ENCODE data around the gene RAF1. TPM values are rescaled to one million over a fixed set of nuclear protein-coding genes. Genes with fewer than 3 reads are reported as not detected.
"Not testable (repeated sequence)": the region's sequence is repeated elsewhere in the genome, so short reads cannot be mapped to it uniquely, and the experiment has no call there.

RAF1 gene
- total RNA-seq, 1 experiment from 2014 or later: 64.3 TPM

DNA sequence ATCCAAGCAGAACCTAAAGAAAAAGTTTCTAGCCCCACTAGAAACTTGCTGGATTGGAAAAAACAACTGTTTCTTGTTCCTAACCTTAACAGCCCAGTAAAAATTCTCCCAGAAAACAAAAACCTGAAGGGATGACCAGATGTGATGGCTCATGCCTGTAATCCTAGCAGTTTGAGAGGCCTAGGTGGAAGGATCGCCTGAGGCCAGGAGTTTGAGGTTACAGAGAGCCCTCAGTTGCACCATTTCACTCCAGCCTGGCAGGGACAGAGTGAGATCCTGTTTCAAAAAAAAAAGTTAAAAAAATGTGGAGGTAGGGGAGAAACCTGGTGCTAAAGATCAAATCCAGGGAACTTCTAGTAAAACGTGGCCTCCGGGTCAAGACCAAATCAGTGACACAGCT lies 38.6 kb upstream of the RAF1 start:
- DNase-seq (ENCODE audit: low read depth, low spot score): no peak
- intact Hi-C loops (cut with micrococcal nuclease): no loop called here
- ChIA-PET POLR2A (no interaction called here), RAD21 (ENCODE audit: low non-redundant PET in 1 of 2, low total read pairs in 2 of 2, uncharacterized antibody in 2 of 2, unreplicated experiment in 2 of 2) (no interaction called here), CTCF (no interaction called here)
- H2AFZ ChIP-seq (ENCODE audit: low read depth, low read length, poor library complexity, severe bottlenecking): no peak overlapping the region
- H4K20me1 ChIP-seq (ENCODE audit: insufficient read depth): no peaks in the 10 kb centered on the region
- H3K36me3 ChIP-seq (ENCODE audit: control insufficient read depth in 1 of 2, insufficient read depth in 2 of 2, low read length in 2 of 2): no peaks in the 10 kb centered on the region
- H3K79me2 ChIP-seq (ENCODE audit: insufficient read depth, low read length): no peaks in the 10 kb centered on the region
- H3K4me1 ChIP-seq (ENCODE audit: control insufficient read depth in 1 of 2, insufficient read depth in 2 of 2, low read length in 2 of 2): peaks cover 0 to 10% of the 10 kb centered on the region in 2 experiments; a peak in 3 of 4 replicates
- TF ChIP-seq TCF7L2 (IDR thresholded peaks at IDR 0.05; ENCODE audit: borderline replicate concordance, extremely low read depth, insufficient read depth, insufficient read length): no peak
- TF ChIP-seq, protein P1, sequence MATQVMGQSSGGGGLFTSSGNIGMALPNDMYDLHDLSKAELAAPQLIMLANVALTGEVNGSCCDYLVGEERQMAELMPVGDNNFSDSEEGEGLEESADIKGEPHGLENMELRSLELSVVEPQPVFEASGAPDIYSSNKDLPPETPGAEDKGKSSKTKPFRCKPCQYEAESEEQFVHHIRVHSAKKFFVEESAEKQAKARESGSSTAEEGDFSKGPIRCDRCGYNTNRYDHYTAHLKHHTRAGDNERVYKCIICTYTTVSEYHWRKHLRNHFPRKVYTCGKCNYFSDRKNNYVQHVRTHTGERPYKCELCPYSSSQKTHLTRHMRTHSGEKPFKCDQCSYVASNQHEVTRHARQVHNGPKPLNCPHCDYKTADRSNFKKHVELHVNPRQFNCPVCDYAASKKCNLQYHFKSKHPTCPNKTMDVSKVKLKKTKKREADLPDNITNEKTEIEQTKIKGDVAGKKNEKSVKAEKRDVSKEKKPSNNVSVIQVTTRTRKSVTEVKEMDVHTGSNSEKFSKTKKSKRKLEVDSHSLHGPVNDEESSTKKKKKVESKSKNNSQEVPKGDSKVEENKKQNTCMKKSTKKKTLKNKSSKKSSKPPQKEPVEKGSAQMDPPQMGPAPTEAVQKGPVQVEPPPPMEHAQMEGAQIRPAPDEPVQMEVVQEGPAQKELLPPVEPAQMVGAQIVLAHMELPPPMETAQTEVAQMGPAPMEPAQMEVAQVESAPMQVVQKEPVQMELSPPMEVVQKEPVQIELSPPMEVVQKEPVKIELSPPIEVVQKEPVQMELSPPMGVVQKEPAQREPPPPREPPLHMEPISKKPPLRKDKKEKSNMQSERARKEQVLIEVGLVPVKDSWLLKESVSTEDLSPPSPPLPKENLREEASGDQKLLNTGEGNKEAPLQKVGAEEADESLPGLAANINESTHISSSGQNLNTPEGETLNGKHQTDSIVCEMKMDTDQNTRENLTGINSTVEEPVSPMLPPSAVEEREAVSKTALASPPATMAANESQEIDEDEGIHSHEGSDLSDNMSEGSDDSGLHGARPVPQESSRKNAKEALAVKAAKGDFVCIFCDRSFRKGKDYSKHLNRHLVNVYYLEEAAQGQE (IDR thresholded peaks at IDR 0.05; ENCODE audit: low read depth): no peak
- no peak for TF ChIP-seq RAD21 (IDR thresholded peaks at IDR 0.05; ENCODE audit: low read depth)
- no peak for TF ChIP-seq CEBPB (IDR thresholded peaks at IDR 0.05; ENCODE audit: low read depth)
- no peak for TF ChIP-seq EZH2phosphoT487 (IDR thresholded peaks at IDR 0.05; ENCODE audit: borderline replicate concordance)
- TF ChIP-seq, protein P2, sequence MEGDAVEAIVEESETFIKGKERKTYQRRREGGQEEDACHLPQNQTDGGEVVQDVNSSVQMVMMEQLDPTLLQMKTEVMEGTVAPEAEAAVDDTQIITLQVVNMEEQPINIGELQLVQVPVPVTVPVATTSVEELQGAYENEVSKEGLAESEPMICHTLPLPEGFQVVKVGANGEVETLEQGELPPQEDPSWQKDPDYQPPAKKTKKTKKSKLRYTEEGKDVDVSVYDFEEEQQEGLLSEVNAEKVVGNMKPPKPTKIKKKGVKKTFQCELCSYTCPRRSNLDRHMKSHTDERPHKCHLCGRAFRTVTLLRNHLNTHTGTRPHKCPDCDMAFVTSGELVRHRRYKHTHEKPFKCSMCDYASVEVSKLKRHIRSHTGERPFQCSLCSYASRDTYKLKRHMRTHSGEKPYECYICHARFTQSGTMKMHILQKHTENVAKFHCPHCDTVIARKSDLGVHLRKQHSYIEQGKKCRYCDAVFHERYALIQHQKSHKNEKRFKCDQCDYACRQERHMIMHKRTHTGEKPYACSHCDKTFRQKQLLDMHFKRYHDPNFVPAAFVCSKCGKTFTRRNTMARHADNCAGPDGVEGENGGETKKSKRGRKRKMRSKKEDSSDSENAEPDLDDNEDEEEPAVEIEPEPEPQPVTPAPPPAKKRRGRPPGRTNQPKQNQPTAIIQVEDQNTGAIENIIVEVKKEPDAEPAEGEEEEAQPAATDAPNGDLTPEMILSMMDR (IDR thresholded peaks at IDR 0.05 in 2 of 3, conservative IDR thresholded peaks at IDR 0.05 in 1 of 3; ENCODE audit: borderline replicate concordance in 1 of 3, insufficient read depth in 1 of 3, low read depth in 2 of 3, low read length in 2 of 3): no peak
- H3K9me3 ChIP-seq (ENCODE audit: control insufficient read depth in 1 of 2, insufficient read depth in 1 of 2, low read depth in 1 of 2, low read length in 2 of 2): no peaks in the 10 kb centered on the region
- no peak overlapping the region for H3K9ac ChIP-seq (ENCODE audit: low read length)
- no peak for ATAC-seq
- no peak overlapping the region for H3K27ac ChIP-seq (ENCODE audit: low read depth, low read length)
- H3K4me3 ChIP-seq (replicated peaks in 1 of 2; ENCODE audit: low read depth in 1 of 2, low read length in 2 of 2): no peak overlapping the region
- BruUV-seq (replicated peaks): no TSS peak
- H3K4me2 ChIP-seq (ENCODE audit: low read length): no peak overlapping the region
- no peaks in the 10 kb centered on the region for H3K9me2 ChIP-seq (ENCODE audit: insufficient read depth)
- H3K27me3 ChIP-seq (ENCODE audit: insufficient read depth, low read length): no peaks in the 10 kb centered on the region

DNA sequence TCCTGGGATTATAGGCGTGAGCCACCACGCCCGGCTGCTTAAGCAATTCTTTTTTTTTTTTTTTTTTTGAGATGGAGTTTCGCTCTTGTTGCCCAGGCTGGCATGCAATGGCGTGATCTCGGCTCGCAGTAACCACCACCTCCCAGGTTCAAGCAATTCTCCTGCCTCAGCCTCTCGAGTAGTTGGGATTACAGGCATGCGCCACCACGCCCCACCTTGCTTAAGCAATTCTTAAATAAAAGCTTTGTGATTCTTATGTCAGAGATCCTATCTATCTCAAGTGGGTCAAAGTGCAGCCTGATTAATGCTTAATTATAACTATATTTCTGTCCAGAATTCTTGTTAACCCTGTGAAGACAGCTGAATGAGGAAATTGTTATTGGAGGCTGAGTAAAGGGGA lies 37.7 kb upstream of the RAF1 start:
- H3K27me3 ChIP-seq (ENCODE audit: insufficient read depth, low read length); H2AFZ ChIP-seq (ENCODE audit: low read depth, low read length, poor library complexity, severe bottlenecking); POLR2A ChIA-PET; H3K36me3 ChIP-seq (ENCODE audit: control insufficient read depth in 1 of 2, insufficient read depth in 2 of 2, low read length in 2 of 2); H3K9ac ChIP-seq (ENCODE audit: low read length); H3K9me2 ChIP-seq (ENCODE audit: insufficient read depth); H3K4me2 ChIP-seq (ENCODE audit: low read length); ATAC-seq; H4K20me1 ChIP-seq (ENCODE audit: insufficient read depth); RAD21 ChIA-PET (ENCODE audit: low non-redundant PET in 1 of 2, low total read pairs in 2 of 2, uncharacterized antibody in 2 of 2, unreplicated experiment in 2 of 2); H3K27ac ChIP-seq (ENCODE audit: low read depth, low read length); DNase-seq (ENCODE audit: low read depth, low spot score); H3K79me2 ChIP-seq (ENCODE audit: insufficient read depth, low read length); BruUV-seq (replicated peaks); H3K4me3 ChIP-seq (replicated peaks in 1 of 2; ENCODE audit: low read depth in 1 of 2, low read length in 2 of 2); CTCF ChIA-PET; H3K9me3 ChIP-seq (ENCODE audit: control insufficient read depth in 1 of 2, insufficient read depth in 1 of 2, low read depth in 1 of 2, low read length in 2 of 2); intact Hi-C loops (cut with micrococcal nuclease): not testable (repeated sequence)
- H3K4me1 ChIP-seq (ENCODE audit: control insufficient read depth in 1 of 2, insufficient read depth in 2 of 2, low read length in 2 of 2): peaks cover 0 to 10% of the 10 kb centered on the region in 2 experiments; a peak in 2 of 4 replicates
